Neuronal stem cell (in vitro differentiated cells): ENCODE results near the gene LTC4S.

Source experiments
- DNase-seq: peaks from one replicate; pipeline ENCODE4 v3.0.0-alpha.2; 2013; ENCODE audit warnings: low spot score
- H2AFZ ChIP-seq: one replicate; pipeline ENCODE4 v1.6.1; 2013; ENCODE audit warnings: mild to moderate bottlenecking, low read length, inconsistent platforms
- H2AK5ac ChIP-seq: 2 replicates; pipeline ENCODE4 v1.6.1; 2013; ENCODE audit warnings: low read depth, mild to moderate bottlenecking, inconsistent platforms, low read length, moderate library complexity, mixed read lengths
- H2BK120ac ChIP-seq: 2 replicates; pipeline ENCODE4 v1.6.1; 2013; ENCODE audit warnings: low read depth, mild to moderate bottlenecking, inconsistent platforms, low read length, moderate library complexity, mixed read lengths
- H2BK12ac ChIP-seq: one replicate; pipeline ENCODE4 v1.6.1; 2013; ENCODE audit warnings: low read length, inconsistent platforms
- H2BK15ac ChIP-seq: 2 replicates; pipeline ENCODE4 v1.6.1; 2013; ENCODE audit warnings: mild to moderate bottlenecking, low read length, inconsistent platforms, mixed read lengths
- H2BK5ac ChIP-seq: one replicate; pipeline ENCODE4 v1.6.1; 2013; ENCODE audit warnings: inconsistent platforms, mild to moderate bottlenecking, low read length, moderate library complexity
- H3K14ac ChIP-seq: one replicate; pipeline ENCODE4 v1.6.1; 2013; ENCODE audit warnings: low read length, inconsistent platforms
- H3K18ac ChIP-seq: 2 replicates; pipeline ENCODE4 v1.6.1; 2013; ENCODE audit warnings: low read length, inconsistent platforms
- H3K23ac ChIP-seq: 2 replicates; pipeline ENCODE4 v1.6.1; 2013; ENCODE audit warnings: low read depth, mild to moderate bottlenecking, mixed read lengths, low read length, inconsistent platforms; ENCODE audit not compliant: poor library complexity
- H3K27ac ChIP-seq: replicated peaks from 3 replicates; pipeline ENCODE4 v1.5.1; 2013; ENCODE audit warnings: low read length, inconsistent platforms
- H3K27me3 ChIP-seq, 3 experiments: 2 replicates each; pipeline ENCODE4 v1.6.1; 2013; ENCODE audit warnings: low read length in 3 of 3, mild to moderate bottlenecking in 2 of 3, inconsistent platforms in 1 of 3, low read depth in 1 of 3, mixed read lengths in 1 of 3, moderate library complexity in 1 of 3; ENCODE audit not compliant: control insufficient read depth in 3 of 3, insufficient read depth in 3 of 3
- H3K36me3 ChIP-seq, 2 donors: replicated peaks in 1 of 2; 2 replicates each; pipeline ENCODE4 v1.6.1; 2013; ENCODE audit warnings: low read length in 2 of 2; ENCODE audit not compliant: control insufficient read depth in 2 of 2, insufficient read depth in 2 of 2
- H3K4ac ChIP-seq: 2 replicates; pipeline ENCODE4 v1.6.1; 2013; ENCODE audit warnings: inconsistent platforms, mild to moderate bottlenecking, low read length, moderate library complexity
- H3K4me1 ChIP-seq, 2 donors: 1 replicate in 1 of 2; 2 replicates in 1 of 2; pipeline ENCODE4 v1.6.1; 2013; ENCODE audit warnings: low read length in 2 of 2, low read depth in 1 of 2; ENCODE audit not compliant: control insufficient read depth in 2 of 2, insufficient read depth in 1 of 2
- H3K4me2 ChIP-seq: one replicate; pipeline ENCODE4 v1.6.1; 2013; ENCODE audit warnings: mild to moderate bottlenecking, low read length, inconsistent platforms; ENCODE audit not compliant: insufficient read depth, poor library complexity, severe bottlenecking
- H3K4me3 ChIP-seq, 2 donors: 2 replicates each; pipeline ENCODE4 v1.5.1; 2013; ENCODE audit warnings: low read length in 2 of 2, mild to moderate bottlenecking in 2 of 2, inconsistent platforms in 1 of 2, moderate library complexity in 1 of 2
- H3K79me1 ChIP-seq: one replicate; pipeline ENCODE4 v1.6.1; 2013; ENCODE audit warnings: low read depth, mild to moderate bottlenecking, inconsistent platforms, low read length, moderate library complexity
- H3K9ac ChIP-seq: one replicate; pipeline ENCODE4 v1.6.1; 2013; ENCODE audit warnings: mild to moderate bottlenecking, low read depth, low read length, inconsistent platforms; ENCODE audit not compliant: poor library complexity
- H3K9me3 ChIP-seq, 2 donors: replicated peaks in 1 of 2; 2 replicates each; pipeline versions ENCODE3 to v1.6.1; 2013; ENCODE audit warnings: low read length in 2 of 2, mild to moderate bottlenecking in 2 of 2, inconsistent platforms in 1 of 2, low read depth in 1 of 2, mixed read lengths in 1 of 2, moderate library complexity in 1 of 2; ENCODE audit not compliant: control insufficient read depth in 2 of 2, insufficient read depth in 1 of 2
- H4K8ac ChIP-seq: one replicate; pipeline ENCODE4 v1.6.1; 2013; ENCODE audit warnings: low read depth, mild to moderate bottlenecking, inconsistent platforms, low read length, moderate library complexity
- H4K91ac ChIP-seq: one replicate; pipeline ENCODE4 v1.6.1; 2013; ENCODE audit warnings: low read length, low read depth, mild to moderate bottlenecking, inconsistent platforms; ENCODE audit not compliant: poor library complexity
- WGBS, 2 donors: extraction: QIAGEN DNeasy Blood & Tissue Kit; methylation state at CpG; one replicate each; pipeline ENCODE4 v1.1.7; 2013; ENCODE audit warnings: missing lambda C conversion rate in 2 of 2, mixed read lengths in 1 of 2; ENCODE audit not compliant: insufficient read length in 2 of 2, insufficient replicate concordance in 1 of 2; ENCODE audit errors: extremely low coverage in 2 of 2; 5-methylcytosine and 5-hydroxymethylcytosine counted together

Gene LTC4S

GRCh38 chr5:179800071-179800695, 6.4 kb downstream of the LTC4S start:
- H3K9me3 ChIP-seq, result peaks cover 0 to 4% of the 10 kb centered on the region in 2 donors
- no CpG with 5 or more reads among the region's 21 CpGs for WGBS, 2 donors
- no peak overlapping the region for H3K18ac ChIP-seq
- H3K9ac ChIP-seq, result no peak overlapping the region
- H3K14ac ChIP-seq, result no peak overlapping the region
- H3K4ac ChIP-seq, result no peak overlapping the region
- peaks cover 26 to 59% of the 10 kb centered on the region in 2 donors for H3K36me3 ChIP-seq
- no peak for DNase-seq
- H3K27me3 ChIP-seq, result peaks cover 0 to 8% (median 0%) of the 10 kb centered on the region in 3 experiments
- H3K23ac ChIP-seq, result no peak overlapping the region
- H2AFZ ChIP-seq, result no peak overlapping the region
- H3K27ac ChIP-seq, result no peak overlapping the region
- H4K8ac ChIP-seq, result no peak overlapping the region
- no peak overlapping the region for H3K4me2 ChIP-seq
- peaks cover 8% of the 10 kb centered on the region for H3K79me1 ChIP-seq
- H2BK120ac ChIP-seq, result no peak overlapping the region
- no peak overlapping the region for H2BK15ac ChIP-seq
- H3K4me3 ChIP-seq, result no peak overlapping the region
- peaks cover 18 to 27% of the 10 kb centered on the region in 2 donors for H3K4me1 ChIP-seq
- H2AK5ac ChIP-seq, result no peak overlapping the region
- H4K91ac ChIP-seq, result no peak overlapping the region
- no peak overlapping the region for H2BK5ac ChIP-seq
- H2BK12ac ChIP-seq, result no peak overlapping the region

DNA sequence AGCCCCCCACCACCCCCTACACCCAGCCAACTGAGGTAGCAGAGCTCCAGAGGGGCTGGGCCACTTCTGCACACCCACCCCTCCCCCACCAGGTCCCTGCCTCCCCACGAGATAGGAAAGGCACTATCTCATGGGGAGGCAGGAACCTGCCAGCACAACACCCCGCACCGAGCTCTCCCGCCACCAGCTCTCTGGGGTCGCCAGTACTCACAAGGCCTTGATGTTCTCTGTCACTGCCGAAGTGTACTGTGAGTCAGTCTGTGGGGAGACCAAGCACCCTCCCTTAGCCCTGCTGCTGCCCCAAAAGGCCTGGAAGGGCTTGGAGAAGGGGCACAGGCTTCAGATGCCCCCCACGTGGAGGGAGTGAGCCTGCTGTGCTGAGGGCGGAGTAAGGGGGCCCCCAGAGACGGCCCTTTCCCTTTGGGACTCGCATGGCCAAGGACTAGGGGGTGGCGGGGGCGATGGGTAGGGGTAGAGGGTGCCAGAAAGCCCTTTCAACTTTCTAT, 7.0 kb downstream of the LTC4S start:
- no peak overlapping the region for H3K4me3 ChIP-seq
- H2BK5ac ChIP-seq, result no peak overlapping the region
- peaks cover 0 to 4% (median 0%) of the 10 kb centered on the region in 3 experiments for H3K27me3 ChIP-seq
- no peak overlapping the region for H4K91ac ChIP-seq
- peaks cover 0 to 4% of the 10 kb centered on the region in 2 donors for H3K9me3 ChIP-seq
- H3K4ac ChIP-seq, result no peak overlapping the region
- H3K4me1 ChIP-seq, result peaks cover 18 to 29% of the 10 kb centered on the region in 2 donors
- H2AFZ ChIP-seq, result no peak overlapping the region
- H3K4me2 ChIP-seq, result no peak overlapping the region
- DNase-seq, result no peak
- H3K79me1 ChIP-seq, result peaks cover 10% of the 10 kb centered on the region
- H3K14ac ChIP-seq, result peak overlapping the region; percentile 71
- no peak overlapping the region for H3K18ac ChIP-seq
- H4K8ac ChIP-seq, result no peak overlapping the region
- no peak overlapping the region for H2BK15ac ChIP-seq
- H2BK12ac ChIP-seq, result no peak overlapping the region
- H3K27ac ChIP-seq, result no peak overlapping the region
- no peak overlapping the region for H3K23ac ChIP-seq
- H2BK120ac ChIP-seq, result no peak overlapping the region
- no CpG with 5 or more reads among the region's 12 CpGs for whole genome bisulfite sequencing, 2 donors
- peaks cover 26 to 59% of the 10 kb centered on the region in 2 donors for H3K36me3 ChIP-seq
- no peak overlapping the region for H3K9ac ChIP-seq
- no peak overlapping the region for H2AK5ac ChIP-seq

- no peak overlapping the region for H3K14ac ChIP-seq
- H3K36me3 ChIP-seq, result peaks cover 26 to 59% of the 10 kb centered on the region in 2 donors
- no peak overlapping the region for H2AFZ ChIP-seq
- H3K27me3 ChIP-seq, result peaks cover 0 to 4% (median 0%) of the 10 kb centered on the region in 3 experiments
- no peak overlapping the region for H3K4me2 ChIP-seq
- H4K8ac ChIP-seq, result no peak overlapping the region
- H3K23ac ChIP-seq, result peak overlapping the region; percentile 78
- no peak for DNase-seq
- H2BK12ac ChIP-seq, result peak overlapping the region; percentile 90
- no peak overlapping the region for H3K27ac ChIP-seq
- H3K9ac ChIP-seq, result peak overlapping the region; percentile 44
- H3K4me1 ChIP-seq, result peaks cover 15 to 28% of the 10 kb centered on the region in 2 donors
- peaks cover 10% of the 10 kb centered on the region for H3K79me1 ChIP-seq
- peak overlapping the region; percentile 95 for H3K4ac ChIP-seq
- no CpG with 5 or more reads among the region's 67 CpGs for WGBS, 2 donors
- peaks cover 0 to 4% of the 10 kb centered on the region in 2 donors for H3K9me3 ChIP-seq
- H4K91ac ChIP-seq, result no peak overlapping the region
- no peak overlapping the region for H3K4me3 ChIP-seq
- H2AK5ac ChIP-seq, result peak overlapping the region; percentile 92
- no peak overlapping the region for H2BK120ac ChIP-seq
- H2BK15ac ChIP-seq, result peak overlapping the region; percentile 57
- H2BK5ac ChIP-seq, result no peak overlapping the region
- peak overlapping the region; percentile 85 for H3K18ac ChIP-seq
Observed at GRCh38 chr5:179801304-179802206, 7.8 kb downstream of the LTC4S start.
